IMR-90 (cell line): ENCODE measurements around the gene UBE2E2. TPM values are rescaled to one million over a fixed set of nuclear protein-coding genes. Genes with fewer than 3 reads are reported as not detected.

ENCODE experiments used
- ATAC-seq: fragments of 200-7000 bp; cut with Tn5 transposase; 2 replicates; pipeline ENCODE4 v1.9.1; 2020; ENCODE audit warnings: low read depth, mild to moderate bottlenecking, moderate library complexity
- BruUV-seq: library from RNA; stranded (reverse); fragments of 400-500 nt; replicated peaks from 2 replicates; lab custom pipeline; 2021; lab: Mats Ljungman, UMichigan
- CTCF ChIA-PET: fragments of 300-600 bp; formaldehyde crosslinking; extraction: SDS; loops from one replicate; lab custom pipeline; 2021; ENCODE audit warnings: antibody characterized with exemption; lab: Yijun Ruan, JAX
- POLR2A ChIA-PET: fragments of 300-600 bp; sonication (Branson Sonifier 250); formaldehyde crosslinking; loops from one replicate; lab custom pipeline; 2022; ENCODE audit warnings: antibody characterized with exemption; ENCODE audit not compliant: unreplicated experiment; lab: Charles Lee
- DNase-seq: peaks from one replicate; pipeline ENCODE4 v3.0.0; 2013
- H2AFZ ChIP-seq: replicated peaks from 2 replicates; pipeline ENCODE3; 2013; ENCODE audit warnings: low read length, mild to moderate bottlenecking; ENCODE audit not compliant: poor library complexity
- H2AK5ac ChIP-seq: 2 replicates; pipeline ENCODE4 v1.6.1; 2013; ENCODE audit warnings: low read depth, low read length, inconsistent platforms
- H2AK9ac ChIP-seq: replicated peaks from 2 replicates; pipeline ENCODE3; 2013; ENCODE audit warnings: mild to moderate bottlenecking, low read depth, low read length, moderate library complexity; ENCODE audit not compliant: poor library complexity
- H2BK120ac ChIP-seq: 2 replicates; pipeline ENCODE4 v1.6.1; 2013; ENCODE audit warnings: low read depth, low read length, inconsistent platforms
- H2BK15ac ChIP-seq: 3 replicates; pipeline ENCODE4 v1.6.1; 2013; ENCODE audit warnings: low read depth, low read length, inconsistent platforms
- H2BK20ac ChIP-seq: 2 replicates; pipeline ENCODE4 v1.6.1; 2013; ENCODE audit warnings: low read depth, mild to moderate bottlenecking, inconsistent platforms, low read length, moderate library complexity
- H2BK5ac ChIP-seq: 2 replicates; pipeline ENCODE4 v1.6.1; 2013; ENCODE audit warnings: mild to moderate bottlenecking, low read depth, low read length, inconsistent platforms; ENCODE audit not compliant: poor library complexity, severe bottlenecking
- H3K14ac ChIP-seq: replicated peaks from 2 replicates; pipeline ENCODE4 v1.6.1; 2013; ENCODE audit warnings: low read depth, low read length, inconsistent platforms
- H3K18ac ChIP-seq: 2 replicates; pipeline ENCODE4 v1.6.1; 2013; ENCODE audit warnings: low read depth, low read length, control low read depth
- H3K23ac ChIP-seq: 2 replicates; pipeline ENCODE4 v1.6.1; 2013; ENCODE audit warnings: low read depth, low read length, inconsistent platforms
- H3K27ac ChIP-seq: 2 replicates; pipeline ENCODE4 v1.5.1; 2013; ENCODE audit warnings: mild to moderate bottlenecking, control low read depth, low read length; ENCODE audit not compliant: insufficient read depth
- H3K27me3 ChIP-seq: 2 replicates; pipeline ENCODE4 v1.6.1; 2013; ENCODE audit warnings: low read length; ENCODE audit not compliant: control insufficient read depth, insufficient read depth
- H3K36me3 ChIP-seq: 2 replicates; pipeline ENCODE4 v1.6.1; 2013; ENCODE audit warnings: low read length, mixed read lengths; ENCODE audit not compliant: control insufficient read depth, insufficient read depth
- H3K4ac ChIP-seq: 2 replicates; pipeline ENCODE4 v1.6.1; 2013; ENCODE audit warnings: low read depth, low read length, inconsistent platforms
- H3K4me1 ChIP-seq: 2 replicates; pipeline ENCODE4 v1.6.1; 2013; ENCODE audit warnings: low read length, mixed read lengths; ENCODE audit not compliant: control insufficient read depth, insufficient read depth
- H3K4me2 ChIP-seq: 2 replicates; pipeline ENCODE4 v1.6.1; 2013; ENCODE audit warnings: low read depth, mild to moderate bottlenecking, control low read depth, low read length, moderate library complexity
- H3K4me3 ChIP-seq: 2 replicates; pipeline ENCODE4 v1.5.1; 2013; ENCODE audit warnings: low read depth, mild to moderate bottlenecking, control low read depth, low read length, moderate library complexity; ENCODE audit not compliant: insufficient read depth
- H3K56ac ChIP-seq: 2 replicates; pipeline ENCODE4 v1.6.1; 2013; ENCODE audit warnings: low read length, inconsistent platforms; ENCODE audit not compliant: insufficient read depth; ENCODE audit errors: extremely low read depth
- H3K79me1 ChIP-seq, 2 experiments: 2 replicates each; pipeline ENCODE4 v1.6.1; 2013; ENCODE audit warnings: low read length in 2 of 2, inconsistent platforms in 1 of 2, low read depth in 1 of 2
- H3K9ac ChIP-seq: 2 replicates; pipeline ENCODE4 v1.6.1; 2013; ENCODE audit warnings: low read depth, low read length, control low read depth
- H3K9me1 ChIP-seq: 2 replicates; pipeline ENCODE4 v1.6.1; 2013; ENCODE audit warnings: low read length, inconsistent platforms; ENCODE audit not compliant: insufficient read depth
- H3K9me3 ChIP-seq: 2 replicates; pipeline ENCODE4 v1.6.1; 2013; ENCODE audit warnings: low read length; ENCODE audit not compliant: control insufficient read depth, insufficient read depth
- H4K20me1 ChIP-seq: 2 replicates; pipeline ENCODE4 v1.6.1; 2013; ENCODE audit warnings: low read length, inconsistent platforms; ENCODE audit not compliant: insufficient read depth
- H4K5ac ChIP-seq: 2 replicates; pipeline ENCODE4 v1.6.1; 2013; ENCODE audit warnings: mild to moderate bottlenecking, low read depth, low read length, control low read depth
- H4K8ac ChIP-seq, 2 experiments: 2 replicates each; pipeline ENCODE4 v1.6.1; 2013; ENCODE audit warnings: low read depth in 2 of 2, low read length in 2 of 2, control low read depth in 1 of 2, inconsistent platforms in 1 of 2
- H4K91ac ChIP-seq: 2 replicates; pipeline ENCODE4 v1.6.1; 2013; ENCODE audit warnings: low read depth, low read length, inconsistent platforms; ENCODE audit not compliant: insufficient read depth
- BHLHE40 ChIP-seq: fragments of 150-350 bp; IDR thresholded peaks from 2 replicates; pipeline ENCODE4 v1.6.1; 2016; ENCODE audit warnings: mild to moderate bottlenecking, low read depth, low read length
- CEBPB ChIP-seq: IDR thresholded peaks from 2 replicates; pipeline ENCODE4 v1.6.1; 2012; ENCODE audit warnings: low read depth, low read length, improper control_type of control experiment
- CHD1 ChIP-seq: IDR thresholded peaks from 2 replicates; pipeline ENCODE4 v1.6.1; 2012; ENCODE audit warnings: low read depth, low read length, improper control_type of control experiment
- MAFK ChIP-seq: IDR thresholded peaks from 2 replicates; pipeline ENCODE4 v1.6.1; 2012; ENCODE audit warnings: low read depth, low read length, improper control_type of control experiment
- MAZ ChIP-seq: IDR thresholded peaks from 2 replicates; pipeline ENCODE4 v1.6.1; 2012; ENCODE audit warnings: low read depth, mild to moderate bottlenecking, low read length, improper control_type of control experiment, moderate library complexity, borderline replicate concordance
- NFE2L2 ChIP-seq: fragments of 150-350 bp; IDR thresholded peaks from 2 replicates; pipeline ENCODE4 v1.6.1; 2016; ENCODE audit warnings: low read depth, mild to moderate bottlenecking, low read length
- POLR2A ChIP-seq: IDR thresholded peaks from 2 replicates; pipeline ENCODE4 v1.6.1; 2012; ENCODE audit warnings: mild to moderate bottlenecking, low read depth, low read length
- RAD21 ChIP-seq: IDR thresholded peaks from 2 replicates; pipeline ENCODE4 v1.6.1; 2012; ENCODE audit warnings: low read length, improper control_type of control experiment
- RCOR1 ChIP-seq: IDR thresholded peaks from 2 replicates; pipeline ENCODE4 v1.6.1; 2012; ENCODE audit warnings: mild to moderate bottlenecking, low read length, improper control_type of control experiment; ENCODE audit not compliant: insufficient replicate concordance
- RFX5 ChIP-seq: IDR thresholded peaks from 2 replicates; pipeline ENCODE4 v1.8.0; 2012; ENCODE audit warnings: low read depth, mild to moderate bottlenecking, low read length, moderate library complexity
- SMC3 ChIP-seq: fragments of 150-350 bp; IDR thresholded peaks from 2 replicates; pipeline ENCODE4 v1.6.1; 2016; ENCODE audit warnings: low read depth, mild to moderate bottlenecking, antibody characterized with exemption, low read length, moderate library complexity
- WGBS, 2 experiments: methylation state at CpG; one replicate each; pipeline versions ENCODE4 v1.1.5 to v1.1.7; 2013; ENCODE audit warnings: missing lambda C conversion rate in 2 of 2; ENCODE audit not compliant: insufficient read length in 1 of 2; ENCODE audit errors: extremely low coverage in 2 of 2; 5-methylcytosine and 5-hydroxymethylcytosine counted together
- dilution Hi-C: fragments of 300-500 bp; cut with HindIII; formaldehyde crosslinking; loops from one replicate; pipeline ENCODE4 v1.14.3; 2018; ENCODE audit warnings: low sequenced_read_pairs; ENCODE audit not compliant: unreplicated experiment
- in situ Hi-C: fragments of 300-500 bp; cut with MboI; formaldehyde crosslinking; loops from 3 replicates; pipeline ENCODE4 v1.14.3; 2019; ENCODE audit warnings: low sequenced_read_pairs, inconsistent platforms, mixed read lengths
- intact Hi-C: fragments of 100-400 bp; cut with micrococcal nuclease; formaldehyde crosslinking; loops from 2 replicates; pipeline ENCODE4 v1.10.0; 2022
- polyA plus RNA-seq, 3 experiments: library from polyadenylated mRNA; depleted of rRNA; stranded (reverse); fragments of >200 nt; gene quantifications; 2 replicates each; pipeline ENCODE4 v1.2.3, GENCODE V29; 2012; ENCODE audit warnings: low replicate concordance in 1 of 3
- total RNA-seq: library from RNA; depleted of rRNA; stranded (reverse); fragments of >200 nt; gene quantifications from 2 replicates; pipeline ENCODE4 v1.2.3, GENCODE V29; 2012
- TF ChIP-seq, protein P1 (sequence below): fragments of 150-350 bp; IDR thresholded peaks from 2 replicates; pipeline ENCODE4 v1.6.1; 2017; ENCODE audit warnings: mild to moderate bottlenecking, antibody characterized with exemption, low read length, low read depth
- TF ChIP-seq, protein P2 (sequence below): conservative IDR thresholded peaks from 2 replicates; pipeline ENCODE4 v1.5.1; 2012; ENCODE audit warnings: mild to moderate bottlenecking, low read depth, low read length, improper control_type of control experiment
- TF ChIP-seq, protein P3 (sequence below): fragments of 150-350 bp; IDR thresholded peaks from 2 replicates; pipeline ENCODE4 v1.6.1; 2016; ENCODE audit warnings: low read depth, mild to moderate bottlenecking, low read length, moderate library complexity, borderline replicate concordance

Gene UBE2E2
- total and polyA plus RNA-seq, 2 of the 4 experiments (the other 2 are of a cell fraction), result 18.6 to 32.7 TPM

DNA sequence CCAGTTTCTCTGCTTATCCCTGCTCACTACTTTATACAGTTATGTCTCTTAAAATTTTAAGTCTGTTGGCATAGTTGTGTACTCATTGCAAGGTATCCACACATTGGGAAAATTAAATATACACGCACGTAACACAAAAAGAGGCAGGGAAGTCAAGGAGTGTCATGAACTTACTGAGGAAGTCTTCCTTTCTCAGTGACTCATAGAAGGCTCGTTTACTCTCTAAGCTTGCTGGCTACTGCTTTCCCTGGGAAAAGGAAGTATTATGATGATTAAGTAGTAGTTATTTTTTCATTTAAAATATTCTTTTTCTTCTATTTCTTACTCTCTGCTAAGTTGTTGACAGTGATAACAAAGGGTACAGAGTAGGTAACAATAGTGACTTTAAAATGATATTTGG, 287.3 kb downstream of the UBE2E2 start:
- Histone ChIP-seq H3K4me2 (no peak overlapping the region), H3K56ac (no peak overlapping the region), H3K9me1 (no peaks in the 10 kb centered on the region; the same call in 1 of the 2 replicates), H2AK9ac (no peak overlapping the region), H4K8ac (no peak overlapping the region), H2BK20ac (no peak overlapping the region), H3K27ac (no peak overlapping the region), H2AFZ (no peak overlapping the region), H3K4me1 (peaks cover 4% of the 10 kb centered on the region), H3K18ac (no peak overlapping the region), H4K91ac (no peak overlapping the region), H3K79me1 (peaks cover 0 to 13% of the 10 kb centered on the region in 2 experiments; a peak in 2 of 4 replicates), H3K36me3 (0 out of 2 replicates have a peak, but pooled peaks cover 2% of the 10 kb centered on the region), H3K23ac (no peak overlapping the region), H2BK5ac (no peak overlapping the region), H3K4me3 (no peak overlapping the region), H3K9me3 (peaks cover 7% of the 10 kb centered on the region), H3K4ac (no peak overlapping the region), H3K14ac (no peak overlapping the region), H2BK15ac (no peak overlapping the region), H2BK120ac (no peak overlapping the region), H4K5ac (no peak overlapping the region), H4K20me1 (no peaks in the 10 kb centered on the region), H2AK5ac (no peak overlapping the region), H3K27me3 (no peaks in the 10 kb centered on the region), H3K9ac (no peak overlapping the region)
- DNase-seq, result peak; percentile 83
- no TSS peak for BruUV-seq
- intact Hi-C loops (no loop called here), dilution Hi-C loops (no loop called here), in situ Hi-C loops (no loop called here)
- no CpG with 5 or more reads among the region's 3 CpGs for WGBS, 2 experiments
- POLR2A ChIA-PET, result no interaction called here
- CTCF ChIA-PET, result no interaction called here
- no peak for TF ChIP-seq RFX5
- TF ChIP-seq, protein P1, sequence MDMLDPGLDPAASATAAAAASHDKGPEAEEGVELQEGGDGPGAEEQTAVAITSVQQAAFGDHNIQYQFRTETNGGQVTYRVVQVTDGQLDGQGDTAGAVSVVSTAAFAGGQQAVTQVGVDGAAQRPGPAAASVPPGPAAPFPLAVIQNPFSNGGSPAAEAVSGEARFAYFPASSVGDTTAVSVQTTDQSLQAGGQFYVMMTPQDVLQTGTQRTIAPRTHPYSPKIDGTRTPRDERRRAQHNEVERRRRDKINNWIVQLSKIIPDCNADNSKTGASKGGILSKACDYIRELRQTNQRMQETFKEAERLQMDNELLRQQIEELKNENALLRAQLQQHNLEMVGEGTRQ, result no peak
- no peak for TF ChIP-seq POLR2A
- TF ChIP-seq, protein P2, sequence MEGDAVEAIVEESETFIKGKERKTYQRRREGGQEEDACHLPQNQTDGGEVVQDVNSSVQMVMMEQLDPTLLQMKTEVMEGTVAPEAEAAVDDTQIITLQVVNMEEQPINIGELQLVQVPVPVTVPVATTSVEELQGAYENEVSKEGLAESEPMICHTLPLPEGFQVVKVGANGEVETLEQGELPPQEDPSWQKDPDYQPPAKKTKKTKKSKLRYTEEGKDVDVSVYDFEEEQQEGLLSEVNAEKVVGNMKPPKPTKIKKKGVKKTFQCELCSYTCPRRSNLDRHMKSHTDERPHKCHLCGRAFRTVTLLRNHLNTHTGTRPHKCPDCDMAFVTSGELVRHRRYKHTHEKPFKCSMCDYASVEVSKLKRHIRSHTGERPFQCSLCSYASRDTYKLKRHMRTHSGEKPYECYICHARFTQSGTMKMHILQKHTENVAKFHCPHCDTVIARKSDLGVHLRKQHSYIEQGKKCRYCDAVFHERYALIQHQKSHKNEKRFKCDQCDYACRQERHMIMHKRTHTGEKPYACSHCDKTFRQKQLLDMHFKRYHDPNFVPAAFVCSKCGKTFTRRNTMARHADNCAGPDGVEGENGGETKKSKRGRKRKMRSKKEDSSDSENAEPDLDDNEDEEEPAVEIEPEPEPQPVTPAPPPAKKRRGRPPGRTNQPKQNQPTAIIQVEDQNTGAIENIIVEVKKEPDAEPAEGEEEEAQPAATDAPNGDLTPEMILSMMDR, result no peak
- no peak for TF ChIP-seq MAFK
- no peak for TF ChIP-seq MAZ
- TF ChIP-seq RAD21, result no peak
- TF ChIP-seq, protein P3, sequence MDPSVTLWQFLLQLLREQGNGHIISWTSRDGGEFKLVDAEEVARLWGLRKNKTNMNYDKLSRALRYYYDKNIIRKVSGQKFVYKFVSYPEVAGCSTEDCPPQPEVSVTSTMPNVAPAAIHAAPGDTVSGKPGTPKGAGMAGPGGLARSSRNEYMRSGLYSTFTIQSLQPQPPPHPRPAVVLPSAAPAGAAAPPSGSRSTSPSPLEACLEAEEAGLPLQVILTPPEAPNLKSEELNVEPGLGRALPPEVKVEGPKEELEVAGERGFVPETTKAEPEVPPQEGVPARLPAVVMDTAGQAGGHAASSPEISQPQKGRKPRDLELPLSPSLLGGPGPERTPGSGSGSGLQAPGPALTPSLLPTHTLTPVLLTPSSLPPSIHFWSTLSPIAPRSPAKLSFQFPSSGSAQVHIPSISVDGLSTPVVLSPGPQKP, result no peak
- TF ChIP-seq CHD1, result no peak
- TF ChIP-seq NFE2L2, result no peak
- no peak for TF ChIP-seq BHLHE40
- TF ChIP-seq SMC3, result no peak
- no peak for TF ChIP-seq RCOR1
- TF ChIP-seq CEBPB, result no peak
- ATAC-seq, result peak; percentile 85
